A673 (cell line): ENCODE measurements around the gene CEP85. TPM values are rescaled to one million over a fixed set of nuclear protein-coding genes. Genes with fewer than 3 reads are reported as not detected.
A peak's percentile ranks its signal among the peaks of the same experiment; 100 is the strongest.

Experiments
- BruUV-seq: library from RNA; stranded (reverse); fragments of 400-500 nt; replicated peaks from 2 replicates; lab custom pipeline; 2021; lab: Mats Ljungman, UMichigan
- CTCF ChIA-PET: fragments of 300-600 bp; sonication (Branson Sonifier 250); formaldehyde crosslinking; loops from one replicate; lab custom pipeline; 2022; ENCODE audit warnings: antibody characterized with exemption; lab: Charles Lee
- POLR2A ChIA-PET: fragments of 300-600 bp; sonication (Branson Sonifier 250); formaldehyde crosslinking; loops from one replicate; lab custom pipeline; 2022; ENCODE audit warnings: antibody characterized with exemption; ENCODE audit not compliant: low non-redundant PET; lab: Charles Lee
- DNase-seq: peaks from one replicate; pipeline ENCODE4 v3.0.0-alpha.2; 2015; ENCODE audit warnings: low spot score
- H3K27ac ChIP-seq: fragments of 200-600 bp; sonication (generic); 2 replicates; pipeline ENCODE4 v1.5.1; 2016; ENCODE audit warnings: mixed run types, low read depth, mild to moderate bottlenecking, mixed read lengths, antibody characterized with exemption, low read length; ENCODE audit not compliant: poor library complexity, severe bottlenecking
- H3K27me3 ChIP-seq: fragments of 200-600 bp; sonication (generic); replicated peaks from 2 replicates; pipeline ENCODE4 v1.6.1; 2017; ENCODE audit warnings: mixed run types, low read depth, mild to moderate bottlenecking, mixed read lengths, antibody characterized with exemption, low read length; ENCODE audit not compliant: insufficient read depth, poor library complexity
- H3K36me3 ChIP-seq: fragments of 200-600 bp; sonication (generic); 2 replicates; pipeline ENCODE4 v1.6.1; 2016; ENCODE audit warnings: mixed run types, mild to moderate bottlenecking, mixed read lengths, antibody characterized with exemption, low read length; ENCODE audit not compliant: insufficient read depth, poor library complexity, severe bottlenecking
- H3K4me1 ChIP-seq: fragments of 200-600 bp; sonication (generic); 2 replicates; pipeline ENCODE4 v1.6.1; 2017; ENCODE audit warnings: mixed run types, mild to moderate bottlenecking, mixed read lengths, antibody characterized with exemption, low read length; ENCODE audit not compliant: insufficient read depth, poor library complexity, severe bottlenecking
- H3K4me3 ChIP-seq: fragments of 200-600 bp; sonication (generic); 2 replicates; pipeline ENCODE4 v1.5.1; 2016; ENCODE audit warnings: low read depth, mixed run types, mild to moderate bottlenecking, mixed read lengths, low read length; ENCODE audit not compliant: poor library complexity, severe bottlenecking
- H3K9me3 ChIP-seq: fragments of 200-600 bp; sonication (generic); 2 replicates; pipeline ENCODE4 v1.6.1; 2016; ENCODE audit warnings: mixed run types, low read depth, mild to moderate bottlenecking, mixed read lengths, antibody characterized with exemption, low read length; ENCODE audit not compliant: poor library complexity, severe bottlenecking
- EZH2 ChIP-seq: fragments of 200-600 bp; sonication (generic); IDR thresholded peaks from 2 replicates; pipeline ENCODE4 v1.6.1; 2017; ENCODE audit warnings: borderline replicate concordance, low read depth, mild to moderate bottlenecking, mixed read lengths, antibody characterized with exemption, low read length; ENCODE audit not compliant: poor library complexity, severe bottlenecking
- intact Hi-C: fragments of 100-400 bp; cut with micrococcal nuclease; formaldehyde crosslinking; loops from one replicate; pipeline ENCODE4 v1.10.0; 2022; ENCODE audit not compliant: unreplicated experiment
- total RNA-seq: library from RNA; stranded (reverse); gene quantifications from 2 replicates; pipeline ENCODE4 v1.2.3, GENCODE V29; 2021
- TF ChIP-seq, protein P1 (sequence below): fragments of 300-800, 200-600 bp; sonication (generic); conservative IDR thresholded peaks from 2 replicates; pipeline ENCODE4 v1.5.1; 2017; ENCODE audit warnings: low read depth, mild to moderate bottlenecking, antibody characterized with exemption, low read length, moderate library complexity, mixed read lengths

CEP85 gene
- total RNA-seq, 1 experiment from 2014 or later: 51.3 TPM

DNA sequence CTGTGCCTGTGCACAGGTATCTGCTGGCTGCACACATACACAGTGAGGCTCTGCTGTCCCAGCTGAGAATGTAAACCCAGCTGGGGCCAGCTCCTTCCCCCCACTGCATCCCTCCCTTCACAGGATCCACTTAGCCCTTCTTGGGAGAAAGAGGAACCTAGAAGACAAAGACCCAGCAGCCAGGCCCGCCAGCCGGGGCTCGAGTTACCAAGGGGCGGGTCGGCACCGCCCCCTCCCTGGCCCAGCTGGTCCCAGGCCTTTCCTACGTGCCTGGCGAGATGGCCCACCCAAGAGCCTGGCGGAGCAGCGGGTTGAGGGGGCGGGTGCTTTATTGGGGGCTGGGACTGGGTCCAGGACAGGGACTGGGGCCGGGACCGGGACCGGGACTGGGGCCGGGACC lies 48.0 kb downstream of the CEP85 start:
- peaks cover 11% of the 10 kb centered on the region for H3K36me3 ChIP-seq
- ChIA-PET CTCF (no interaction called here), POLR2A (no interaction called here)
- H3K4me1 ChIP-seq: peaks cover 41% of the 10 kb centered on the region
- peak; percentile 57 for DNase-seq
- H3K9me3 ChIP-seq: no peaks in the 10 kb centered on the region
- TF ChIP-seq, protein P1, sequence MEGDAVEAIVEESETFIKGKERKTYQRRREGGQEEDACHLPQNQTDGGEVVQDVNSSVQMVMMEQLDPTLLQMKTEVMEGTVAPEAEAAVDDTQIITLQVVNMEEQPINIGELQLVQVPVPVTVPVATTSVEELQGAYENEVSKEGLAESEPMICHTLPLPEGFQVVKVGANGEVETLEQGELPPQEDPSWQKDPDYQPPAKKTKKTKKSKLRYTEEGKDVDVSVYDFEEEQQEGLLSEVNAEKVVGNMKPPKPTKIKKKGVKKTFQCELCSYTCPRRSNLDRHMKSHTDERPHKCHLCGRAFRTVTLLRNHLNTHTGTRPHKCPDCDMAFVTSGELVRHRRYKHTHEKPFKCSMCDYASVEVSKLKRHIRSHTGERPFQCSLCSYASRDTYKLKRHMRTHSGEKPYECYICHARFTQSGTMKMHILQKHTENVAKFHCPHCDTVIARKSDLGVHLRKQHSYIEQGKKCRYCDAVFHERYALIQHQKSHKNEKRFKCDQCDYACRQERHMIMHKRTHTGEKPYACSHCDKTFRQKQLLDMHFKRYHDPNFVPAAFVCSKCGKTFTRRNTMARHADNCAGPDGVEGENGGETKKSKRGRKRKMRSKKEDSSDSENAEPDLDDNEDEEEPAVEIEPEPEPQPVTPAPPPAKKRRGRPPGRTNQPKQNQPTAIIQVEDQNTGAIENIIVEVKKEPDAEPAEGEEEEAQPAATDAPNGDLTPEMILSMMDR: no peak
- TF ChIP-seq EZH2: no peak
- no peak overlapping the region for H3K27ac ChIP-seq
- intact Hi-C loops: no loop called here
- no peaks in the 10 kb centered on the region for H3K27me3 ChIP-seq
- H3K4me3 ChIP-seq: no peak overlapping the region
- no TSS peak for BruUV-seq

DNA sequence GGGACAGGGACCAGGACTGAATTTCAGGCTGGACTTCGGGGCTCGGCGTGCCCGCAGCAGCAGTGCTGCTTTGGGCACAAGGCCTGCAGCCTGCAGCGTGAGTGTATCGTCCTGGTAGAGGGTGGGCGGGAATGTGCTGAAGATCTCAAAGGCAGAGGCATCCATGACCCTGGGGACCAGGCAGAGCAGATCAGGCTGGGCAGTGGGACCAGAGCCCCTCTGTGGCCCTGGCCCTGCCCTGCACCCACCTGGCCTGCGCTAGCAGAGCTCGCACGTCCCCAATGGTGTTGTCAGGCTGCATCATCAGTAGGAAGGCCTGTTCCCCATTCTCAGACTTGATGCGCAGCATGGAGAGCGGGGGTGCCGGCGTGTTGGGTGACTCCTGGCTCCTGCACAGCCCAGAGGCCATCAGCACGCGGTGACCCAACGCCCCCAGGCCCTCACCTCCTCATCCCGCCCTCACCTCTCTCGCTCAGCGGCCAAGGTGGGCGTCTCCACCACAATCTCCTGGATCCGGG lies 48.5 kb downstream of the CEP85 start:
- TF ChIP-seq, protein P1: no peak
- no peak for TF ChIP-seq EZH2
- no peak overlapping the region for H3K4me3 ChIP-seq
- H3K27ac ChIP-seq: no peak overlapping the region
- ChIA-PET POLR2A (no interaction called here), CTCF (no interaction called here)
- BruUV-seq: no TSS peak
- H3K4me1 ChIP-seq: peaks cover 38% of the 10 kb centered on the region
- intact Hi-C loops: no loop called here
- no peak for DNase-seq
- H3K27me3 ChIP-seq: no peaks in the 10 kb centered on the region
- no peaks in the 10 kb centered on the region for H3K9me3 ChIP-seq
- H3K36me3 ChIP-seq: peaks cover 7% of the 10 kb centered on the region

DNA sequence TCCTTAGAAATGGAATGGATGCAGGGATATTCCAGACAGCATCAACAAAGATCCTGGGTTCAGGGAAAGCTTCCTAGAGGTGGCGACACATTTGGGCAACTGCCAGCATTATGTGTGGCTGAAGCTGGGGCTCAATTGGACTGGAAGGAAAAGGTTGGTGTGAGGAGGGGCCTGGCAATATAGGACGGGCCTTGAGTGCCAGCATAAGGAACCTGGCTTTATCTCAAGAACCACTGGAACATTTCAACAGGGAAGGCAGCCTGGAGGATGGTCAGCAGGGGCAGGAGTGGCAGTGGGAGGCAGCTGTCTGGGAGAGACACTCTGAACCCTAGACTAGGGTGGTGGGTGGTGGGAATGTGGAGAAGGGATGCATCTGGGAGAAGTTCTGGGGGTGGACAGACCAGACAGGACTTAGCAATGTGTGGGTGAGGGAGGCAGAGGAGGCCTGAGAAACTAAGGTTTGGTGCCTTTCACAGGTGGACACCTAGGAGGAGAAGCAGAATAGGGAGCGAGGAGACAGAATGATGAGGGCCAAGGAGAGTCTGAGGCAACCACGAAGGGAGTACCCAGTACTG lies 49.4 kb downstream of the CEP85 start:
- Histone ChIP-seq H3K36me3 (no peaks in the 10 kb centered on the region), H3K4me3 (no peak overlapping the region), H3K27ac (no peak overlapping the region), H3K9me3 (no peaks in the 10 kb centered on the region), H3K27me3 (no peaks in the 10 kb centered on the region), H3K4me1 (peaks cover 38% of the 10 kb centered on the region)
- POLR2A ChIA-PET: no interaction called here
- CTCF ChIA-PET: no interaction called here
- no peak for DNase-seq
- no TSS peak for BruUV-seq
- TF ChIP-seq, protein P1: no peak
- no peak for TF ChIP-seq EZH2
- intact Hi-C loops: no loop called here
